ENCODE measurements around the gene PRPF6. TPM values are rescaled to one million over a fixed set of nuclear protein-coding genes. Genes with fewer than 3 reads are reported as not detected.

Gene PRPF6
- total and polyA plus RNA-seq, 2 of the 13 experiments (the other 11 are each of a cell fraction or from before 2014, with no cell fraction given) = 63.7 to 101 TPM

DNA sequence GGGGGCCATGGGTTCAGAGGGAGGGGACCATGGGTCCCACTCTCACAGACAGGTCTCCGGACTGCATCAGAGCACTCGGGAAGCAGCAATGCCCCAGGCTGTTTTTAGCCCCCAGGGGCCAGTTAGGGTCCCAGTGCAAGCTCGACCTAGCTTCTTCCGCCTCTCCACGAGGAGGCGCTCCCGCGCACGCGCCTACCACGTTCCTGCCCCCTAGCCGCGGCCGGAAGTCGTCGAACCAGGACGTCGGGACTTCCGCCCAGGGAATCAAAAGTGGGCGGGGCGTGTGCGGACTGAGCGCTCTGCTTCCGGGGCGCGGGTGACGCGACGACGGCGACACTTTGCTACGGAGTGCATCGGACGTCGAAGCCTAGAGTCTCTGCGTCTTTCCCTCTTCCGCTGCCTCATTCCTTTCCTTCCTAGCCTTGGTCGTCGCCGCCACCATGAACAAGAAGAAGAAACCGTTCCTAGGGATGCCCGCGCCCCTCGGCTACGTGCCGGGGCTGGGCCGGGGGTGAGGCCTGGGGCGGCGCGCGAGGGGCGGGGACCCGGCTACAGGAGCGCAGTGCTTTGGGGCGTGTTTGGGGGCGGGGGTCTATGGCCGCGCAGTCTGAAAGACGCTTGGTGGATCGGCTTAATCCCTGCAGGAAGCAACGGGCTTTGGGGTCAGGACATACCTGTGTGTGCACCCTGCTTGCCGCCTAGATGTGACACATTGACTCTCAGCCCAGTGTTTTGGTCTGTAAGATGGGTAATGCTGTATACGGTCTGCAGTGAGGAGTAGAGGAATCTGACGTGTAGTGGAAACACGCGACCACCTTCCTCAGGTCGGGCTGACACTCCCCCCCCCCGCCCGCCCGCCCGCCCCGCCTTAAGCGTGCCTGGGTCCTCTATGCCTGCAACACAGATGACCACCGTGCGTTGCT, at the start of gene PRPF6 (continued):
- TF ChIP-seq, protein P1, sequence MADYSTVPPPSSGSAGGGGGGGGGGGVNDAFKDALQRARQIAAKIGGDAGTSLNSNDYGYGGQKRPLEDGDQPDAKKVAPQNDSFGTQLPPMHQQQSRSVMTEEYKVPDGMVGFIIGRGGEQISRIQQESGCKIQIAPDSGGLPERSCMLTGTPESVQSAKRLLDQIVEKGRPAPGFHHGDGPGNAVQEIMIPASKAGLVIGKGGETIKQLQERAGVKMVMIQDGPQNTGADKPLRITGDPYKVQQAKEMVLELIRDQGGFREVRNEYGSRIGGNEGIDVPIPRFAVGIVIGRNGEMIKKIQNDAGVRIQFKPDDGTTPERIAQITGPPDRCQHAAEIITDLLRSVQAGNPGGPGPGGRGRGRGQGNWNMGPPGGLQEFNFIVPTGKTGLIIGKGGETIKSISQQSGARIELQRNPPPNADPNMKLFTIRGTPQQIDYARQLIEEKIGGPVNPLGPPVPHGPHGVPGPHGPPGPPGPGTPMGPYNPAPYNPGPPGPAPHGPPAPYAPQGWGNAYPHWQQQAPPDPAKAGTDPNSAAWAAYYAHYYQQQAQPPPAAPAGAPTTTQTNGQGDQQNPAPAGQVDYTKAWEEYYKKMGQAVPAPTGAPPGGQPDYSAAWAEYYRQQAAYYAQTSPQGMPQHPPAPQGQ (CRISPR knock-in tag; IDR thresholded peaks at IDR 0.05; ENCODE audit: borderline replicate concordance) = no peak
- TF ChIP-seq, protein P2, sequence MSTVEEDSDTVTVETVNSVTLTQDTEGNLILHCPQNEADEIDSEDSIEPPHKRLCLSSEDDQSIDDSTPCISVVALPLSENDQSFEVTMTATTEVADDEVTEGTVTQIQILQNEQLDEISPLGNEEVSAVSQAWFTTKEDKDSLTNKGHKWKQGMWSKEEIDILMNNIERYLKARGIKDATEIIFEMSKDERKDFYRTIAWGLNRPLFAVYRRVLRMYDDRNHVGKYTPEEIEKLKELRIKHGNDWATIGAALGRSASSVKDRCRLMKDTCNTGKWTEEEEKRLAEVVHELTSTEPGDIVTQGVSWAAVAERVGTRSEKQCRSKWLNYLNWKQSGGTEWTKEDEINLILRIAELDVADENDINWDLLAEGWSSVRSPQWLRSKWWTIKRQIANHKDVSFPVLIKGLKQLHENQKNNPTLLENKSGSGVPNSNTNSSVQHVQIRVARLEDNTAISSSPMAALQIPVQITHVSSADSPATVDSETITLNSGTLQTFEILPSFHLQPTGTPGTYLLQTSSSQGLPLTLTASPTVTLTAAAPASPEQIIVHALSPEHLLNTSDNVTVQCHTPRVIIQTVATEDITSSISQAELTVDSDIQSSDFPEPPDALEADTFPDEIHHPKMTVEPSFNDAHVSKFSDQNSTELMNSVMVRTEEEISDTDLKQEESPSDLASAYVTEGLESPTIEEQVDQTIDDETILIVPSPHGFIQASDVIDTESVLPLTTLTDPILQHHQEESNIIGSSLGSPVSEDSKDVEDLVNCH (CRISPR knock-in tag; IDR thresholded peaks at IDR 0.05) = 0 out of 2 replicates have a peak, but pooled peaks have one; percentile 66
- peak; percentile 54 for TF ChIP-seq SIX1 (CRISPR knock-in tag; IDR thresholded peaks at IDR 0.05; ENCODE audit: borderline replicate concordance)
- TF ChIP-seq, protein P3, sequence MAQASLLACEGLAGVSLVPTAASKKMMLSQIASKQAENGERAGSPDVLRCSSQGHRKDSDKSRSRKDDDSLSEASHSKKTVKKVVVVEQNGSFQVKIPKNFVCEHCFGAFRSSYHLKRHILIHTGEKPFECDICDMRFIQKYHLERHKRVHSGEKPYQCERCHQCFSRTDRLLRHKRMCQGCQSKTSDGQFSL (CRISPR knock-in tag; IDR thresholded peaks at IDR 0.05) = no peak
- no peak for TF ChIP-seq NFIC (IDR thresholded peaks at IDR 0.05; ENCODE audit: low read length)
- TF ChIP-seq, protein P4, sequence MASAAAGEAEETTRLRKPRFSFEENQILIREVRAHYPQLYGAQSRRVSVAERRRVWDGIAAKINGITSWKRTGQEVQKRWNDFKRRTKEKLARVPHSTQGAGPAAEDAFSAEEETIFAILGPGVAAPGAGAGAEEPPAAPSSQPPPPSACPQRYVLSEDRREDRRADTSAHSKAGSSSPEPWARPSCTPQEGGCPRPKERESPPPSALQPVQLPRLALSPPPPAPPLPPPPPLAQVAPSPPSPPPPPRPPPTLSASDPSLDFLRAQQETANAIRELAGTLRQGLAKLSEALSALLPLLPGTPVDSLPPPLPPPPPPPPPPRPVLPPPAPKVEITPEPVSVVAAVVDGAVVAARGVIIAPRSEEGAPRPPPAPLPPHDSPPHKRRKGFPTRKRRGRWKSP (CRISPR knock-in tag; IDR thresholded peaks at IDR 0.05) = peak; percentile 93
- TF ChIP-seq ZFP37 (CRISPR knock-in tag; IDR thresholded peaks at IDR 0.05; ENCODE audit: borderline replicate concordance) = peak; percentile 87; the same call in 1 of the 2 replicates
- no peak for TF ChIP-seq SMARCE1 (IDR thresholded peaks at IDR 0.05; ENCODE audit: borderline replicate concordance)
- TF ChIP-seq, protein P5, sequence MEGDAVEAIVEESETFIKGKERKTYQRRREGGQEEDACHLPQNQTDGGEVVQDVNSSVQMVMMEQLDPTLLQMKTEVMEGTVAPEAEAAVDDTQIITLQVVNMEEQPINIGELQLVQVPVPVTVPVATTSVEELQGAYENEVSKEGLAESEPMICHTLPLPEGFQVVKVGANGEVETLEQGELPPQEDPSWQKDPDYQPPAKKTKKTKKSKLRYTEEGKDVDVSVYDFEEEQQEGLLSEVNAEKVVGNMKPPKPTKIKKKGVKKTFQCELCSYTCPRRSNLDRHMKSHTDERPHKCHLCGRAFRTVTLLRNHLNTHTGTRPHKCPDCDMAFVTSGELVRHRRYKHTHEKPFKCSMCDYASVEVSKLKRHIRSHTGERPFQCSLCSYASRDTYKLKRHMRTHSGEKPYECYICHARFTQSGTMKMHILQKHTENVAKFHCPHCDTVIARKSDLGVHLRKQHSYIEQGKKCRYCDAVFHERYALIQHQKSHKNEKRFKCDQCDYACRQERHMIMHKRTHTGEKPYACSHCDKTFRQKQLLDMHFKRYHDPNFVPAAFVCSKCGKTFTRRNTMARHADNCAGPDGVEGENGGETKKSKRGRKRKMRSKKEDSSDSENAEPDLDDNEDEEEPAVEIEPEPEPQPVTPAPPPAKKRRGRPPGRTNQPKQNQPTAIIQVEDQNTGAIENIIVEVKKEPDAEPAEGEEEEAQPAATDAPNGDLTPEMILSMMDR (CRISPR knock-in tag; IDR thresholded peaks at IDR 0.05) = peak; percentile 100
- no peak for TF ChIP-seq TMF1 (CRISPR knock-in tag; IDR thresholded peaks at IDR 0.05; ENCODE audit: low read depth)
- TF ChIP-seq SRSF1 (optimal IDR thresholded peaks at IDR 0.05; ENCODE audit: low read depth, low read length) = peak; percentile 98
- peak; percentile 78 for TF ChIP-seq PPARG (CRISPR knock-in tag; conservative IDR thresholded peaks at IDR 0.05)
- no peak for TF ChIP-seq ZNF678 (CRISPR knock-in tag; IDR thresholded peaks at IDR 0.05)
- TF ChIP-seq PHF5A (CRISPR knock-in tag; IDR thresholded peaks at IDR 0.05; ENCODE audit: low read depth, unreplicated experiment) = peak; percentile 99
- TF ChIP-seq, protein P6, sequence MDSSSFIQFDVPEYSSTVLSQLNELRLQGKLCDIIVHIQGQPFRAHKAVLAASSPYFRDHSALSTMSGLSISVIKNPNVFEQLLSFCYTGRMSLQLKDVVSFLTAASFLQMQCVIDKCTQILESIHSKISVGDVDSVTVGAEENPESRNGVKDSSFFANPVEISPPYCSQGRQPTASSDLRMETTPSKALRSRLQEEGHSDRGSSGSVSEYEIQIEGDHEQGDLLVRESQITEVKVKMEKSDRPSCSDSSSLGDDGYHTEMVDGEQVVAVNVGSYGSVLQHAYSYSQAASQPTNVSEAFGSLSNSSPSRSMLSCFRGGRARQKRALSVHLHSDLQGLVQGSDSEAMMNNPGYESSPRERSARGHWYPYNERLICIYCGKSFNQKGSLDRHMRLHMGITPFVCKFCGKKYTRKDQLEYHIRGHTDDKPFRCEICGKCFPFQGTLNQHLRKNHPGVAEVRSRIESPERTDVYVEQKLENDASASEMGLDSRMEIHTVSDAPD (CRISPR knock-in tag; IDR thresholded peaks at IDR 0.05) = peak; percentile 59; the same call in 1 of the 2 replicates
- peak; percentile 90 for TF ChIP-seq ZNF891 (CRISPR knock-in tag; IDR thresholded peaks at IDR 0.05)
- no peak for TF ChIP-seq ZNF367 (CRISPR knock-in tag; IDR thresholded peaks at IDR 0.05; ENCODE audit: borderline replicate concordance)
- TF ChIP-seq HCFC1 (IDR thresholded peaks at IDR 0.05; ENCODE audit: low read depth, low read length) = peak; percentile 90
- TF ChIP-seq CBX5 (CRISPR knock-in tag; IDR thresholded peaks at IDR 0.05; ENCODE audit: borderline replicate concordance) = peak; percentile 98; the same call in 1 of the 2 replicates

All from HepG2 (cell line).